NB4 (cell line): Measurements from ENCODE around the gene TNFSF13.

Experiments
- CTCF ChIP-seq: IDR thresholded peaks from one replicate; pipeline ENCODE4 v1.5.1; 2012; ENCODE audit warnings: low read depth, low read length
- MAX ChIP-seq: IDR thresholded peaks from 2 replicates; pipeline ENCODE4 v1.6.1; 2011; ENCODE audit warnings: low read depth, low read length

GRCh38 chr17:7569571-7569970, 11.0 kb downstream of the TNFSF13 start:
- TF ChIP-seq CTCF: no peak
- TF ChIP-seq MAX: no peak
